GM23338 (cell line): Measurements from ENCODE around the gene RNF220. TPM values are rescaled to one million over a fixed set of nuclear protein-coding genes. Genes with fewer than 3 reads are reported as not detected.
A peak's percentile ranks its signal among the peaks of the same experiment; 100 is the strongest.

Experiments
- ATAC-seq: fragments of 200-7000 bp; cut with Tn5 transposase; 3 replicates; pipeline ENCODE4 v1.9.1; 2020
- DNase-seq: peaks from one replicate; pipeline ENCODE4 v3.0.0-alpha.2; 2015; ENCODE audit warnings: low spot score
- H2AFZ ChIP-seq: fragments of 200-600 bp; sonication (generic); 2 replicates; pipeline ENCODE4 v1.8.0; 2016; ENCODE audit warnings: antibody characterized with exemption, mild to moderate bottlenecking, moderate library complexity
- H3F3A ChIP-seq: fragments of 200-600 bp; sonication (generic); replicated peaks from 2 replicates; pipeline ENCODE4 v1.8.0; 2017; ENCODE audit warnings: antibody characterized with exemption, mixed run types, low read depth
- H3K27ac ChIP-seq: fragments of 200-600 bp; sonication (generic); 2 replicates; pipeline ENCODE4 v1.6.1; 2016; ENCODE audit warnings: low read depth
- H3K27me3 ChIP-seq: fragments of 200-600 bp; sonication (generic); 2 replicates; pipeline ENCODE4 v1.8.0; 2016; ENCODE audit warnings: mild to moderate bottlenecking, mixed run types, moderate library complexity; ENCODE audit not compliant: insufficient read depth
- H3K36me3 ChIP-seq: fragments of 200-600 bp; sonication (generic); 2 replicates; pipeline ENCODE4 v1.8.0; 2016; ENCODE audit warnings: mild to moderate bottlenecking; ENCODE audit not compliant: insufficient read depth
- H3K4me1 ChIP-seq: fragments of 200-600 bp; sonication (generic); 2 replicates; pipeline ENCODE4 v1.8.0; 2016; ENCODE audit warnings: mild to moderate bottlenecking, moderate library complexity; ENCODE audit not compliant: insufficient read depth
- H3K4me2 ChIP-seq: fragments of 200-600 bp; sonication (generic); 2 replicates; pipeline ENCODE4 v1.7.1; 2017; ENCODE audit warnings: mixed run types
- H3K4me3 ChIP-seq: fragments of 200-600 bp; sonication (generic); 2 replicates; pipeline ENCODE4 v1.6.1; 2016; ENCODE audit warnings: mixed run types
- H3K79me2 ChIP-seq: fragments of 200-600 bp; sonication (generic); replicated peaks from 2 replicates; pipeline ENCODE4 v1.8.0; 2017; ENCODE audit warnings: mild to moderate bottlenecking; ENCODE audit not compliant: insufficient read depth
- H3K9me2 ChIP-seq: fragments of 200-600 bp; sonication (generic); 2 replicates; pipeline ENCODE4 v1.8.0; 2017; ENCODE audit not compliant: insufficient read depth
- H4K20me1 ChIP-seq: fragments of 200-600 bp; sonication (generic); replicated peaks from 2 replicates; pipeline ENCODE4 v1.8.0; 2017; ENCODE audit warnings: mild to moderate bottlenecking; ENCODE audit not compliant: insufficient read depth
- H3K27ac Mint-ChIP-seq: 2 replicates; pipeline ENCODE4 v1.8.0; 2020; ENCODE audit warnings: inconsistent platforms, mild to moderate bottlenecking, moderate library complexity, mixed read lengths
- H3K27me3 Mint-ChIP-seq: 3 replicates; pipeline ENCODE4 v1.8.0; 2022; ENCODE audit warnings: low read depth, mild to moderate bottlenecking, moderate library complexity, mixed read lengths, inconsistent platforms; ENCODE audit not compliant: insufficient read depth, poor library complexity
- H3K36me3 Mint-ChIP-seq: 3 replicates; pipeline ENCODE4 v1.8.0; 2021; ENCODE audit warnings: low read depth, mild to moderate bottlenecking, inconsistent platforms, moderate library complexity, mixed read lengths
- H3K4me1 Mint-ChIP-seq: 3 replicates; pipeline ENCODE4 v1.8.0; 2020; ENCODE audit warnings: mild to moderate bottlenecking, inconsistent platforms, mixed read lengths
- H3K4me3 Mint-ChIP-seq: 3 replicates; pipeline ENCODE4 v1.8.0; 2021; ENCODE audit warnings: moderate library complexity, mild to moderate bottlenecking, inconsistent platforms, mixed read lengths
- H3K9me3 Mint-ChIP-seq: 3 replicates; pipeline ENCODE4 v1.8.0; 2020; ENCODE audit warnings: moderate library complexity, mild to moderate bottlenecking, inconsistent platforms, mixed read lengths
- JUNB ChIP-seq: IDR thresholded peaks from one replicate; pipeline ENCODE4 v1.6.1; 2016; ENCODE audit warnings: antibody characterized with exemption; ENCODE audit not compliant: unreplicated experiment
- NANOG ChIP-seq: IDR thresholded peaks from 2 replicates; pipeline ENCODE4 v1.6.1; 2016; ENCODE audit warnings: antibody characterized with exemption, borderline replicate concordance
- POLR2AphosphoS5 ChIP-seq: IDR thresholded peaks from 2 replicates; pipeline ENCODE4 v1.6.1; 2016; ENCODE audit warnings: antibody characterized with exemption, low read depth
- STAT1 ChIP-seq: IDR thresholded peaks from one replicate; pipeline ENCODE4 v1.6.1; 2016; ENCODE audit warnings: antibody characterized with exemption; ENCODE audit not compliant: unreplicated experiment
- ZNF114 ChIP-seq: fragments of 250-450 bp; sonication (Bioruptor Pico); IDR thresholded peaks from 2 replicates; pipeline ENCODE4 v1.5.0; 2020; ENCODE audit warnings: mild to moderate bottlenecking, moderate library complexity
- polyA plus RNA-seq: library from polyadenylated mRNA; unstranded; fragments of >200 nt; fragmentation: Nextera tagmentation; extraction: Ambion mirVana; gene quantifications from 2 replicates; pipeline ENCODE4 v1.2.1, GENCODE V29; 2016
- total RNA-seq: library from RNA; depleted of rRNA; stranded (reverse); fragments of >200 nt; shearing (Covaris generic); gene quantifications from 2 replicates; pipeline ENCODE4 v1.2.3, GENCODE V29; 2014
- TF ChIP-seq, protein P1 (sequence below): fragments of 250-450 bp; sonication (Bioruptor Pico); IDR thresholded peaks from 2 replicates; pipeline ENCODE4 v1.5.0; 2020; ENCODE audit warnings: mild to moderate bottlenecking, moderate library complexity
- TF ChIP-seq, protein P2 (sequence below), 2 experiments: fragments of 200-600 bp in 1 of 2; sonication (generic) in 1 of 2; conservative IDR thresholded peaks; 2 replicates each; pipeline versions ENCODE4 v1.5.1 to v1.6.1; 2016 to 2017; ENCODE audit warnings: antibody characterized with exemption in 2 of 2, low read depth in 2 of 2, mild to moderate bottlenecking in 2 of 2, moderate library complexity in 1 of 2

The RNF220 gene
- total and polyA plus RNA-seq, 2 experiments from 2014 or later, result 72.8 to 168 TPM

DNA sequence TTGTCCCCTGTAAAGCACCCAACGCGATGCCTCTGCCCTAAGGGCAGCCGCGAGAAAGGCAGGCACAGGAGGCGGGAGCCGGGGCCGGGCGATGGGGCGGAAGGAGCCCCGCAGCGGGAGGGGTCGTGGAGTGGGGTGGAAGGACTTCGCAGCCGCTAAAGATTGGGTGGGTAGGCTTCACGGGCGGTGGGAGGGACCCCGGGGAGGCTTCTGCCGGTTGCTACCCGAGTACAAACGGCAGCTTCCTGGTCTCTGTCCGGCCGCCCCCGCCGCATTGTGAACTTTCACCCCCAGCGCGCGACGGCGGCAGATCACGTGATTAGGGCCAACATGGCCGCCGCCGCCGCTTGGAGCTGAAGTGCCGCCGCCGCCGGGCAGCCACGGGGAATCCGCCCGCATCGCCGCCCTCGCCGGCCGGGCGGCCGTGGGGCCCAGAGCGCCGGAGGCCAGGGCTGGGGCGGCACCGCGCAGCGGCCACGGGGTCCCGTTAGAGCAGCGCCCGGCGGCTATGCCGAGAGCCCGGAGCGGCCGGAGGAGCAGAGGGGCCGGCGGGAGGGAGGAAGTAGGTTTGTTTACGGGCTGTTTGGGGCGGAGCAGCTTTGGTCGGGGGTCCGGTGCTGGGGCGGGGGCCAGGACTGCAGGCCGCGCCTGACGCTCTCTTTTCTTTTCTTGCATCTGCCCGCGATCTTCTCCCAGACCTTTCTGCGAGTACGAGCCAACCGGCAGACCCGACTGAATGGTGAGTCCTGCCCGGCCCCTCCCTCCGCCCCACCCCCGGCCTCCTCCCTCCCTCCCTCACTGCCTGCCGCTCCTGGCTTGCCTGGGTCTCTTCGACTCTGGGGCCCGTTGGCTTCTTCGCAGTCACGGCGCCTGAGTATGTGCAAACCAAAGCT, 226.8 kb downstream of the RNF220 start (continued):
- TF ChIP-seq, protein P1, sequence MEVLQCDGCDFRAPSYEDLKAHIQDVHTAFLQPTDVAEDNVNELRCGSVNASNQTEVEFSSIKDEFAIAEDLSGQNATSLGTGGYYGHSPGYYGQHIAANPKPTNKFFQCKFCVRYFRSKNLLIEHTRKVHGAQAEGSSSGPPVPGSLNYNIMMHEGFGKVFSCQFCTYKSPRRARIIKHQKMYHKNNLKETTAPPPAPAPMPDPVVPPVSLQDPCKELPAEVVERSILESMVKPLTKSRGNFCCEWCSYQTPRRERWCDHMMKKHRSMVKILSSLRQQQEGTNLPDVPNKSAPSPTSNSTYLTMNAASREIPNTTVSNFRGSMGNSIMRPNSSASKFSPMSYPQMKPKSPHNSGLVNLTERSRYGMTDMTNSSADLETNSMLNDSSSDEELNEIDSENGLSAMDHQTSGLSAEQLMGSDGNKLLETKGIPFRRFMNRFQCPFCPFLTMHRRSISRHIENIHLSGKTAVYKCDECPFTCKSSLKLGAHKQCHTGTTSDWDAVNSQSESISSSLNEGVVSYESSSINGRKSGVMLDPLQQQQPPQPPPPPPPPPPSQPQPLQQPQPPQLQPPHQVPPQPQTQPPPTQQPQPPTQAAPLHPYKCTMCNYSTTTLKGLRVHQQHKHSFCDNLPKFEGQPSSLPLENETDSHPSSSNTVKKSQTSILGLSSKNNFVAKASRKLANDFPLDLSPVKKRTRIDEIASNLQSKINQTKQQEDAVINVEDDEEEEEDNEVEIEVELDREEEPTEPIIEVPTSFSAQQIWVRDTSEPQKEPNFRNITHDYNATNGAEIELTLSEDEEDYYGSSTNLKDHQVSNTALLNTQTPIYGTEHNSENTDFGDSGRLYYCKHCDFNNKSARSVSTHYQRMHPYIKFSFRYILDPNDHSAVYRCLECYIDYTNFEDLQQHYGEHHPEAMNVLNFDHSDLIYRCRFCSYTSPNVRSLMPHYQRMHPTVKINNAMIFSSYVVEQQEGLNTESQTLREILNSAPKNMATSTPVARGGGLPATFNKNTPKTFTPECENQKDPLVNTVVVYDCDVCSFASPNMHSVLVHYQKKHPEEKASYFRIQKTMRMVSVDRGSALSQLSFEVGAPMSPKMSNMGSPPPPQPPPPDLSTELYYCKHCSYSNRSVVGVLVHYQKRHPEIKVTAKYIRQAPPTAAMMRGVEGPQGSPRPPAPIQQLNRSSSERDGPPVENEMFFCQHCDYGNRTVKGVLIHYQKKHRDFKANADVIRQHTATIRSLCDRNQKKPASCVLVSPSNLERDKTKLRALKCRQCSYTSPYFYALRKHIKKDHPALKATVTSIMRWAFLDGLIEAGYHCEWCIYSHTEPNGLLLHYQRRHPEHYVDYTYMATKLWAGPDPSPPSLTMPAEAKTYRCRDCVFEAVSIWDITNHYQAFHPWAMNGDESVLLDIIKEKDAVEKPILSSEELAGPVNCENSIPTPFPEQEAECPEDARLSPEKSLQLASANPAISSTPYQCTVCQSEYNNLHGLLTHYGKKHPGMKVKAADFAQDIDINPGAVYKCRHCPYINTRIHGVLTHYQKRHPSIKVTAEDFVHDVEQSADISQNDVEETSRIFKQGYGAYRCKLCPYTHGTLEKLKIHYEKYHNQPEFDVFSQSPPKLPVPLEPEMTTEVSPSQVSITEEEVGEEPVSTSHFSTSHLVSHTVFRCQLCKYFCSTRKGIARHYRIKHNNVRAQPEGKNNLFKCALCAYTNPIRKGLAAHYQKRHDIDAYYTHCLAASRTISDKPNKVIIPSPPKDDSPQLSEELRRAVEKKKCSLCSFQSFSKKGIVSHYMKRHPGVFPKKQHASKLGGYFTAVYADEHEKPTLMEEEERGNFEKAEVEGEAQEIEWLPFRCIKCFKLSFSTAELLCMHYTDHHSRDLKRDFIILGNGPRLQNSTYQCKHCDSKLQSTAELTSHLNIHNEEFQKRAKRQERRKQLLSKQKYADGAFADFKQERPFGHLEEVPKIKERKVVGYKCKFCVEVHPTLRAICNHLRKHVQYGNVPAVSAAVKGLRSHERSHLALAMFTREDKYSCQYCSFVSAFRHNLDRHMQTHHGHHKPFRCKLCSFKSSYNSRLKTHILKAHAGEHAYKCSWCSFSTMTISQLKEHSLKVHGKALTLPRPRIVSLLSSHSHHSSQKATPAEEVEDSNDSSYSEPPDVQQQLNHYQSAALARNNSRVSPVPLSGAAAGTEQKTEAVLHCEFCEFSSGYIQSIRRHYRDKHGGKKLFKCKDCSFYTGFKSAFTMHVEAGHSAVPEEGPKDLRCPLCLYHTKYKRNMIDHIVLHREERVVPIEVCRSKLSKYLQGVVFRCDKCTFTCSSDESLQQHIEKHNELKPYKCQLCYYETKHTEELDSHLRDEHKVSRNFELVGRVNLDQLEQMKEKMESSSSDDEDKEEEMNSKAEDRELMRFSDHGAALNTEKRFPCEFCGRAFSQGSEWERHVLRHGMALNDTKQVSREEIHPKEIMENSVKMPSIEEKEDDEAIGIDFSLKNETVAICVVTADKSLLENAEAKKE (CRISPR knock-in tag), result no peak
- TF ChIP-seq, protein P2, sequence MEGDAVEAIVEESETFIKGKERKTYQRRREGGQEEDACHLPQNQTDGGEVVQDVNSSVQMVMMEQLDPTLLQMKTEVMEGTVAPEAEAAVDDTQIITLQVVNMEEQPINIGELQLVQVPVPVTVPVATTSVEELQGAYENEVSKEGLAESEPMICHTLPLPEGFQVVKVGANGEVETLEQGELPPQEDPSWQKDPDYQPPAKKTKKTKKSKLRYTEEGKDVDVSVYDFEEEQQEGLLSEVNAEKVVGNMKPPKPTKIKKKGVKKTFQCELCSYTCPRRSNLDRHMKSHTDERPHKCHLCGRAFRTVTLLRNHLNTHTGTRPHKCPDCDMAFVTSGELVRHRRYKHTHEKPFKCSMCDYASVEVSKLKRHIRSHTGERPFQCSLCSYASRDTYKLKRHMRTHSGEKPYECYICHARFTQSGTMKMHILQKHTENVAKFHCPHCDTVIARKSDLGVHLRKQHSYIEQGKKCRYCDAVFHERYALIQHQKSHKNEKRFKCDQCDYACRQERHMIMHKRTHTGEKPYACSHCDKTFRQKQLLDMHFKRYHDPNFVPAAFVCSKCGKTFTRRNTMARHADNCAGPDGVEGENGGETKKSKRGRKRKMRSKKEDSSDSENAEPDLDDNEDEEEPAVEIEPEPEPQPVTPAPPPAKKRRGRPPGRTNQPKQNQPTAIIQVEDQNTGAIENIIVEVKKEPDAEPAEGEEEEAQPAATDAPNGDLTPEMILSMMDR (conservative IDR thresholded peaks at IDR 0.05; ENCODE audit: low read depth in 2 of 2), result no peak
- no peak for TF ChIP-seq STAT1
- no peak for TF ChIP-seq NANOG
- no peak for TF ChIP-seq JUNB

DNA sequence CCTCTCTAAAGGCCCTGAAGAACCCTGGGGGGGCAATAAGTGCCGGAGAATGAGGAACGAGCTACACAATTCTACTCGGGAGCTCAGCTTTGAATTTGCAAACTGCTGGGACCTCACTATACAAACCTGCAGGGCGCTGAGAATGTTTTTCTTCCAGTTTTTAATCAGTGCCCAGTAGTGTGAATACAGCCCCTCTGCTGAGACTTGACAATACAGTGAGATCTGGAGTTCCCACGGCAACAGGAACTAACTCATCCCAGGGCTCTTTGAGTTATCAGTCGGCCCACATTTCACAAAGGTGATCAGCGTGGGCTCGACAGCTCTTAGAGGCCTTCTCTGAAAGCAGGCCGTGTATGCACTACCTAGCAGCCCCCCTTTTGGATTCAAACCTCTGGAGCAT, 227.5 kb downstream of the RNF220 start:
- Histone ChIP-seq H3K79me2 (peaks cover 25% of the 10 kb centered on the region), H3K9me2 (no peaks in the 10 kb centered on the region), H3K4me3 (peak overlapping the region; percentile 92), H3K36me3 (peaks cover 17% of the 10 kb centered on the region), H2AFZ (no peak overlapping the region), H3K4me1 (peaks cover 13% of the 10 kb centered on the region), H3K4me2 (peak overlapping the region; percentile 100), H3F3A (peaks cover 35% of the 10 kb centered on the region), H4K20me1 (peaks cover 16% of the 10 kb centered on the region), H3K27me3 (no peaks in the 10 kb centered on the region), H3K27ac (peak overlapping the region; percentile 97)
- ATAC-seq (peak; percentile 8), DNase-seq (peak; percentile 37)
- peak overlapping the region; percentile 87 for H3K4me3 Mint-ChIP-seq
- H3K27me3 Mint-ChIP-seq, result peaks cover 8% of the 10 kb centered on the region
- no peaks in the 10 kb centered on the region for H3K9me3 Mint-ChIP-seq
- H3K27ac Mint-ChIP-seq, result peak overlapping the region; percentile 97
- peaks cover 20% of the 10 kb centered on the region for H3K4me1 Mint-ChIP-seq
- peaks cover 47% of the 10 kb centered on the region for H3K36me3 Mint-ChIP-seq
- TF ChIP-seq POLR2AphosphoS5 (no peak), ZNF114 (CRISPR knock-in tag) (no peak)
- TF ChIP-seq, protein P1 (CRISPR knock-in tag), result no peak
